ENCODE data around the gene TSPAN31.

Gene TSPAN31

GRCh38 chr12:57758552-57759359 is 13.9 kb downstream of the TSPAN31 start:
- H3K9me3 ChIP-seq (ENCODE audit: control insufficient read depth, insufficient read depth, low read length): no peaks in the 10 kb centered on the region; the same call in 1 of the 2 replicates
- peaks cover 2% of the 10 kb centered on the region; the same call in 1 of the 2 replicates for H3K4me1 ChIP-seq (ENCODE audit: insufficient read depth, low read length)
- no peak overlapping the region for H3K9ac ChIP-seq (ENCODE audit: low read depth, low read length)
- H3K36me3 ChIP-seq (ENCODE audit: insufficient read depth, low read length): no peaks in the 10 kb centered on the region

GRCh38 chr12:57759360-57759980 is 14.6 kb downstream of the TSPAN31 start:
- no peak overlapping the region for H3K9ac ChIP-seq (ENCODE audit: low read depth, low read length)
- H3K9me3 ChIP-seq (ENCODE audit: control insufficient read depth, insufficient read depth, low read length): no peaks in the 10 kb centered on the region; the same call in 1 of the 2 replicates
- H3K4me1 ChIP-seq (ENCODE audit: insufficient read depth, low read length): no peaks in the 10 kb centered on the region

GRCh38 chr12:57760347-57760982 is 15.6 kb downstream of the TSPAN31 start:
- Histone ChIP-seq H3K4me1 (ENCODE audit: insufficient read depth, low read length) (no peaks in the 10 kb centered on the region), H3K9ac (ENCODE audit: low read depth, low read length) (no peak overlapping the region), H3K36me3 (ENCODE audit: insufficient read depth, low read length) (no peaks in the 10 kb centered on the region), H3K9me3 (ENCODE audit: control insufficient read depth, insufficient read depth, low read length) (no peaks in the 10 kb centered on the region; the same call in 1 of the 2 replicates)

More at GRCh38 chr12:57759360-57759980, 14.6 kb downstream of the TSPAN31 start:
- H3K36me3 ChIP-seq (ENCODE audit: insufficient read depth, low read length): no peaks in the 10 kb centered on the region

GRCh38 chr12:57761391-57761998 is 16.7 kb downstream of the TSPAN31 start:
- Histone ChIP-seq H3K36me3 (ENCODE audit: insufficient read depth, low read length) (no peaks in the 10 kb centered on the region), H3K9ac (ENCODE audit: low read depth, low read length) (no peak overlapping the region), H3K4me1 (ENCODE audit: insufficient read depth, low read length) (no peaks in the 10 kb centered on the region), H3K9me3 (ENCODE audit: control insufficient read depth, insufficient read depth, low read length) (no peaks in the 10 kb centered on the region)

GRCh38 chr12:57762463-57762862 is 17.6 kb downstream of the TSPAN31 start:
- H3K36me3 ChIP-seq (ENCODE audit: insufficient read depth, low read length): no peaks in the 10 kb centered on the region
- no peak overlapping the region for H3K9ac ChIP-seq (ENCODE audit: low read depth, low read length)
- no peaks in the 10 kb centered on the region for H3K4me1 ChIP-seq (ENCODE audit: insufficient read depth, low read length)
- H3K9me3 ChIP-seq (ENCODE audit: control insufficient read depth, insufficient read depth, low read length): no peaks in the 10 kb centered on the region

- H3K9ac ChIP-seq (ENCODE audit: low read depth, low read length): peak overlapping the region; percentile 50; the same call in 1 of the 2 replicates
- H3K4me1 ChIP-seq (ENCODE audit: insufficient read depth, low read length): no peaks in the 10 kb centered on the region
- H3K36me3 ChIP-seq (ENCODE audit: insufficient read depth, low read length): no peaks in the 10 kb centered on the region
- no peaks in the 10 kb centered on the region for H3K9me3 ChIP-seq (ENCODE audit: control insufficient read depth, insufficient read depth, low read length)
Observed at GRCh38 chr12:57763881-57764661, 19.2 kb downstream of the TSPAN31 start.

GRCh38 chr12:57764662-57765002 is 19.8 kb downstream of the TSPAN31 start:
- H3K9me3 ChIP-seq (ENCODE audit: control insufficient read depth, insufficient read depth, low read length): no peaks in the 10 kb centered on the region
- H3K9ac ChIP-seq (ENCODE audit: low read depth, low read length): peak overlapping the region; percentile 50; the same call in 1 of the 2 replicates
- H3K36me3 ChIP-seq (ENCODE audit: insufficient read depth, low read length): no peaks in the 10 kb centered on the region
- no peaks in the 10 kb centered on the region for H3K4me1 ChIP-seq (ENCODE audit: insufficient read depth, low read length)

GRCh38 chr12:57765003-57765697 is 20.3 kb downstream of the TSPAN31 start:
- Histone ChIP-seq H3K9ac (ENCODE audit: low read depth, low read length) (peak overlapping the region; percentile 50), H3K9me3 (ENCODE audit: control insufficient read depth, insufficient read depth, low read length) (no peaks in the 10 kb centered on the region), H3K36me3 (ENCODE audit: insufficient read depth, low read length) (no peaks in the 10 kb centered on the region)

GRCh38 chr12:57765698-57766463 is 21.0 kb downstream of the TSPAN31 start:
- H3K9ac ChIP-seq (ENCODE audit: low read depth, low read length): peak overlapping the region; percentile 50; the same call in 1 of the 2 replicates
- no peaks in the 10 kb centered on the region for H3K4me1 ChIP-seq (ENCODE audit: insufficient read depth, low read length)
- H3K36me3 ChIP-seq (ENCODE audit: insufficient read depth, low read length): no peaks in the 10 kb centered on the region
- H3K9me3 ChIP-seq (ENCODE audit: control insufficient read depth, insufficient read depth, low read length): no peaks in the 10 kb centered on the region

More at GRCh38 chr12:57765003-57765697, 20.3 kb downstream of the TSPAN31 start:
- no peaks in the 10 kb centered on the region for H3K4me1 ChIP-seq (ENCODE audit: insufficient read depth, low read length)

GRCh38 chr12:57766464-57767304 is 21.8 kb downstream of the TSPAN31 start, which contains the start of gene CYP27B1:
Gene CYP27B1, minus strand, starts transcription at chr12:57767078. Its CDS starts 37 bp downstream, at chr12:57767041.
- Histone ChIP-seq H3K9ac (ENCODE audit: low read depth, low read length) (peak within 1 kb of the TSS; percentile 50; the same call in 1 of the 2 replicates), H3K36me3 (ENCODE audit: insufficient read depth, low read length) (no peaks in the 10 kb centered on the region), H3K9me3 (ENCODE audit: control insufficient read depth, insufficient read depth, low read length) (no peaks in the 10 kb centered on the region), H3K4me1 (ENCODE audit: insufficient read depth, low read length) (no peaks in the 10 kb centered on the region; the same call in 1 of the 2 replicates)

GRCh38 chr12:57767305-57767698 is 22.5 kb downstream of the TSPAN31 start:
- Histone ChIP-seq H3K36me3 (ENCODE audit: insufficient read depth, low read length) (no peaks in the 10 kb centered on the region), H3K9ac (ENCODE audit: low read depth, low read length) (no peak overlapping the region; the same call in 1 of the 2 replicates), H3K4me1 (ENCODE audit: insufficient read depth, low read length) (no peaks in the 10 kb centered on the region; the same call in 1 of the 2 replicates), H3K9me3 (ENCODE audit: control insufficient read depth, insufficient read depth, low read length) (no peaks in the 10 kb centered on the region)

GRCh38 chr12:57767876-57768275 is 23.0 kb downstream of the TSPAN31 start:
- H3K9ac ChIP-seq (ENCODE audit: low read depth, low read length): no peak overlapping the region
- H3K4me1 ChIP-seq (ENCODE audit: insufficient read depth, low read length): no peaks in the 10 kb centered on the region; the same call in 1 of the 2 replicates
- H3K36me3 ChIP-seq (ENCODE audit: insufficient read depth, low read length): no peaks in the 10 kb centered on the region
- H3K9me3 ChIP-seq (ENCODE audit: control insufficient read depth, insufficient read depth, low read length): no peaks in the 10 kb centered on the region
